Endodermal cell (in vitro differentiated cells): Measurements from ENCODE around the gene RAB31. TPM values are rescaled to one million over a fixed set of nuclear protein-coding genes. Genes with fewer than 3 reads are reported as not detected.
A peak's percentile ranks its signal among the peaks of the same experiment; 100 is the strongest.

Experiments
- DNase-seq: peaks from one replicate; pipeline ENCODE4 v3.0.0-alpha.2; 2017
- H3K27ac ChIP-seq: 2 replicates; pipeline ENCODE4 v1.5.1; 2013; ENCODE audit warnings: mild to moderate bottlenecking, low read depth, low read length, moderate library complexity
- H3K27me3 ChIP-seq: 2 replicates; pipeline ENCODE4 v1.6.1; 2013; ENCODE audit warnings: mild to moderate bottlenecking, low read length, moderate library complexity; ENCODE audit not compliant: insufficient read depth, control insufficient read depth, poor library complexity, severe bottlenecking
- H3K36me3 ChIP-seq: 2 replicates; pipeline ENCODE4 v1.7.0; 2013; ENCODE audit warnings: mild to moderate bottlenecking, low read length, moderate library complexity; ENCODE audit not compliant: control insufficient read depth, insufficient read depth
- H3K4me1 ChIP-seq: one replicate; pipeline ENCODE4 v1.7.0; 2013; ENCODE audit warnings: low read length; ENCODE audit not compliant: control insufficient read depth, insufficient read depth
- H3K4me3 ChIP-seq: 2 replicates; pipeline ENCODE4 v1.5.1; 2013; ENCODE audit warnings: mild to moderate bottlenecking, low read length, moderate library complexity
- H3K9ac ChIP-seq: 2 replicates; pipeline ENCODE4 v1.6.1; 2013; ENCODE audit warnings: mild to moderate bottlenecking, low read length, moderate library complexity; ENCODE audit not compliant: poor library complexity, severe bottlenecking; ENCODE audit errors: extremely low read depth
- H3K9me3 ChIP-seq: 2 replicates; pipeline ENCODE4 v1.6.1; 2013; ENCODE audit warnings: mild to moderate bottlenecking, low read length, moderate library complexity; ENCODE audit not compliant: control insufficient read depth
- H3K27ac Mint-ChIP-seq: 2 replicates; pipeline ENCODE4 v1.8.0; 2020; ENCODE audit warnings: mixed read lengths
- H3K27me3 Mint-ChIP-seq: 2 replicates; pipeline ENCODE4 v1.8.0; 2021; ENCODE audit warnings: mild to moderate bottlenecking, mixed read lengths; ENCODE audit not compliant: insufficient read depth
- H3K36me3 Mint-ChIP-seq: 2 replicates; pipeline ENCODE4 v1.8.0; 2020; ENCODE audit warnings: low read depth, mixed read lengths
- H3K4me1 Mint-ChIP-seq: 2 replicates; pipeline ENCODE4 v1.8.0; 2020; ENCODE audit warnings: mixed read lengths
- H3K4me3 Mint-ChIP-seq: 2 replicates; pipeline ENCODE4 v1.8.0; 2020; ENCODE audit warnings: mild to moderate bottlenecking, moderate library complexity, mixed read lengths
- H3K9me3 Mint-ChIP-seq: 2 replicates; pipeline ENCODE4 v1.8.0; 2020; ENCODE audit warnings: mild to moderate bottlenecking, mixed read lengths
- CTCF ChIP-seq: fragments of 200-600 bp; sonication (generic); conservative IDR thresholded peaks from 2 replicates; pipeline ENCODE4 v1.5.0; 2021; ENCODE audit warnings: antibody characterized with exemption, mild to moderate bottlenecking
- WGBS, 2 experiments: methylation state at CpG; one replicate each; pipeline versions ENCODE4 v1.1.5 to v1.1.7; 2013; ENCODE audit warnings: missing lambda C conversion rate in 2 of 2, mixed read lengths in 1 of 2; ENCODE audit not compliant: insufficient coverage in 1 of 2, insufficient read length in 1 of 2; 5-methylcytosine and 5-hydroxymethylcytosine counted together
- total RNA-seq, 2 donors: library from RNA; stranded (reverse); fragmentation: NEBNext Ultra II Directional in 1 of 2; extraction: Animal tissue kit (Norgen Biotek cat#: 25700) in 1 of 2; gene quantifications; 2 replicates in 1 of 2; 3 replicates in 1 of 2; pipeline ENCODE4 v1.2.1, GENCODE V29; 2021

RAB31 gene
- total RNA-seq, 2 donors from 2014 or later, result 11.7 to 20.3 TPM

- H3K27ac Mint-ChIP-seq, result no peak overlapping the region
- TF ChIP-seq CTCF, result no peak
- no peaks in the 10 kb centered on the region for H3K27me3 Mint-ChIP-seq
- H3K36me3 ChIP-seq, result no peaks in the 10 kb centered on the region
- no peak overlapping the region for H3K4me3 ChIP-seq
- H3K9ac ChIP-seq, result no peak overlapping the region
- no peaks in the 10 kb centered on the region for H3K9me3 ChIP-seq
- peaks cover 2% of the 10 kb centered on the region for H3K9me3 Mint-ChIP-seq
- no peaks in the 10 kb centered on the region for H3K4me1 ChIP-seq
- H3K27ac ChIP-seq, result no peak overlapping the region
- no peak overlapping the region for H3K4me3 Mint-ChIP-seq
- peak; percentile 38 for DNase-seq
- peaks cover 5% of the 10 kb centered on the region for H3K4me1 Mint-ChIP-seq
- H3K36me3 Mint-ChIP-seq, result peaks cover 2% of the 10 kb centered on the region
- 93 to 98% methylated on average over 7 to 15 of the region's 15 CpGs for WGBS, 2 experiments
- H3K27me3 ChIP-seq, result no peaks in the 10 kb centered on the region
Observed at GRCh38 chr18:9828506-9829396, 120.7 kb downstream of the RAB31 start.

- peaks cover 2% of the 10 kb centered on the region for H3K9me3 Mint-ChIP-seq
- no peaks in the 10 kb centered on the region for H3K27me3 Mint-ChIP-seq
Observed at GRCh38 chr18:9829397-9829712, 121.3 kb downstream of the RAB31 start.

GRCh38 chr18:9831036-9831722, 123.1 kb downstream of the RAB31 start:
- TF ChIP-seq CTCF, result peak; percentile 60
- Histone ChIP-seq H3K9ac (no peak overlapping the region), H3K27me3 (no peaks in the 10 kb centered on the region), H3K4me3 (no peak overlapping the region), H3K27ac (no peak overlapping the region), H3K36me3 (no peaks in the 10 kb centered on the region), H3K9me3 (no peaks in the 10 kb centered on the region), H3K4me1 (peaks cover 2% of the 10 kb centered on the region)
- WGBS, 2 experiments, result 87 to 95% methylated on average over 11 to 13 of the region's 13 CpGs
- DNase-seq, result peak; percentile 39
- Mint-ChIP-seq H3K4me1 (peaks cover 17% of the 10 kb centered on the region), H3K4me3 (no peak overlapping the region), H3K36me3 (no peaks in the 10 kb centered on the region), H3K9me3 (no peaks in the 10 kb centered on the region), H3K27ac (no peak overlapping the region), H3K27me3 (no peaks in the 10 kb centered on the region)

More at GRCh38 chr18:9829397-9829712, 121.3 kb downstream of the RAB31 start:
- no peaks in the 10 kb centered on the region for H3K9me3 ChIP-seq
- H3K27ac ChIP-seq, result no peak overlapping the region
- H3K4me3 ChIP-seq, result no peak overlapping the region
- WGBS, 2 experiments, result 90 to 100% methylated on average over 4 to 6 of the region's 6 CpGs
- H3K36me3 ChIP-seq, result no peaks in the 10 kb centered on the region
- H3K4me1 ChIP-seq, result no peaks in the 10 kb centered on the region
- TF ChIP-seq CTCF, result no peak
- H3K27ac Mint-ChIP-seq, result no peak overlapping the region
- peaks cover 5% of the 10 kb centered on the region for H3K4me1 Mint-ChIP-seq
- no peak overlapping the region for H3K9ac ChIP-seq
- peaks cover 2% of the 10 kb centered on the region for H3K36me3 Mint-ChIP-seq
- H3K4me3 Mint-ChIP-seq, result no peak overlapping the region
- no peaks in the 10 kb centered on the region for H3K27me3 ChIP-seq
- peak; percentile 6 for DNase-seq
